ENCODE data around the gene CENPL. TPM values are rescaled to one million over a fixed set of nuclear protein-coding genes. Genes with fewer than 3 reads are reported as not detected.
A peak's percentile ranks its signal among the peaks of the same experiment; 100 is the strongest.

The CENPL gene, protein sequence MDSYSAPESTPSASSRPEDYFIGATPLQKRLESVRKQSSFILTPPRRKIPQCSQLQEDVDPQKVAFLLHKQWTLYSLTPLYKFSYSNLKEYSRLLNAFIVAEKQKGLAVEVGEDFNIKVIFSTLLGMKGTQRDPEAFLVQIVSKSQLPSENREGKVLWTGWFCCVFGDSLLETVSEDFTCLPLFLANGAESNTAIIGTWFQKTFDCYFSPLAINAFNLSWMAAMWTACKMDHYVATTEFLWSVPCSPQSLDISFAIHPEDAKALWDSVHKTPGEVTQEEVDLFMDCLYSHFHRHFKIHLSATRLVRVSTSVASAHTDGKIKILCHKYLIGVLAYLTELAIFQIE
- 55.6 and 91.7 TPM in 2 replicates for total RNA-seq (2011; cell fraction: chromatin; rRNA removed; ENCODE audit: low replicate concordance)
- 26.7 and 33.0 TPM in 2 replicates for total RNA-seq (2011; cell fraction: nucleolus; rRNA removed)
- total RNA-seq (2011; cell fraction: nucleoplasm; rRNA removed), result 48.5 and 58.8 TPM in 2 replicates
- total RNA-seq (2014; rRNA removed) (30.7 and 38.6 TPM in 2 replicates), total RNA-seq (2014; rRNA removed; fragmentation: Illumina TruSeq; extraction: Trizol) (50.4 and 56.9 TPM in 2 replicates), total RNA-seq (2015; rRNA removed; fragmentation: Illumina TruSeq; extraction: Trizol) (48.8 and 52.7 TPM in 2 replicates), total RNA-seq (2021) (33.6 and 34.9 TPM in 2 replicates), polyA plus RNA-seq (2011; rRNA removed) (34.2 and 46.3 TPM in 2 replicates), polyA plus RNA-seq (2014; fragmentation: Illumina TruSeq; extraction: Trizol) (40.5 and 40.9 TPM in 2 replicates), polyA plus RNA-seq (2014; fragmentation: Nextera tagmentation; extraction: Ambion mirVana) (10 to 100 TPM; 37.0 to 39.7 TPM), polyA plus RNA-seq (2014; rRNA removed) (33.0 and 33.3 TPM in 2 replicates), polyA minus RNA-seq (2011; rRNA and poly(A)+ RNA removed) (54.0 and 57.9 TPM in 2 replicates), Bru-seq, nascent RNA (percentile 94 among the genes with signal in this experiment), BruChase-seq, experiment 1, labeled RNA remaining after a 2-hour chase (percentile 93 among the genes with signal in this experiment), BruChase-seq, experiment 2, labeled RNA remaining after a 6-hour chase (percentile 92 among the genes with signal in this experiment)
- 13.0 and 22.3 TPM in 2 replicates for polyA plus RNA-seq (2011; cell fraction: cytosol; rRNA removed)
- polyA plus RNA-seq (2011; cell fraction: nucleus; rRNA removed), result 10.0 and 17.6 TPM in 2 replicates
- polyA plus RNA-seq (2012), result 22.7 and 25.9 TPM in 2 replicates
- 18.7 and 28.5 TPM in 2 replicates for polyA minus RNA-seq (2011; cell fraction: cytosol; rRNA and poly(A)+ RNA removed)
- 21.8 and 34.4 TPM in 2 replicates for polyA minus RNA-seq (2011; cell fraction: nucleus; rRNA and poly(A)+ RNA removed)
- long read RNA-seq, experiment 1, transcript CENPL-208 (2 exons, 2,473 nt), result minor isoform, 12 of 170 reads
- long read RNA-seq, experiment 1, transcript CENPL-202 (7 exons, 2,357 nt), result minor isoform, 5 of 170 reads
- long read RNA-seq, experiment 1, transcript CENPL-203 (6 exons, 1,771 nt), result major isoform, 17 of 170 reads
- long read RNA-seq, experiment 1, partial matches to known transcripts, result 18 of 170 reads
- long read RNA-seq, experiment 1, other reads (novel, unspliced or antisense), result 115 of 170 reads
- long read RNA-seq, experiment 2, partial matches to known transcripts, result 12 of 20 reads
- long read RNA-seq, experiment 2, other reads (novel, unspliced or antisense), result 4 of 20 reads
- long read RNA-seq, experiment 3, transcript CENPL-208 (2 exons, 2,473 nt), result major isoform, 5 of 29 reads
- long read RNA-seq, experiment 3, partial matches to known transcripts, result 2 of 29 reads
- long read RNA-seq, experiment 3, other reads (novel, unspliced or antisense), result 15 of 29 reads

- TSS peak; percentile 86 for BruUV-seq (replicated peaks)
- peak within 1 kb of the TSS; percentile 89 to 99 for H3K9ac ChIP-seq (ENCODE audit: insufficient read depth in 1 of 2, low read depth in 2 of 2, low read length in 2 of 2)
- TF ChIP-seq CC2D1A (IDR thresholded peaks at IDR 0.05), result peak; percentile 98
- TF ChIP-seq RCOR1 (IDR thresholded peaks at IDR 0.05; ENCODE audit: borderline replicate concordance in 1 of 2, low read depth in 2 of 2, low read length in 2 of 2), result peak in 1 of 2 experiments; percentile 57; a peak in 1 of 4 replicates
- no peak for TF ChIP-seq ZNF184 (CRISPR knock-in tag; IDR thresholded peaks at IDR 0.05)
- TF ChIP-seq BCOR (IDR thresholded peaks at IDR 0.05), result no peak
- no peak for TF ChIP-seq RFX5 (IDR thresholded peaks at IDR 0.05; ENCODE audit: low read depth, low read length)
- no peak; the same call in 1 of the 2 replicates for TF ChIP-seq FOXK1 (CRISPR knock-in tag; IDR thresholded peaks at IDR 0.05; ENCODE audit: borderline replicate concordance)
- peak; percentile 24 for TF ChIP-seq DNMT1 (IDR thresholded peaks at IDR 0.05)
- peak; percentile 67 for TF ChIP-seq KLF13 (tag; IDR thresholded peaks at IDR 0.05; ENCODE audit: borderline replicate concordance, low read depth)
- TF ChIP-seq ID3 (CRISPR knock-in tag; IDR thresholded peaks at IDR 0.05), result no peak
- peak; percentile 61; the same call in 1 of the 2 replicates for TF ChIP-seq ID3 (tag; IDR thresholded peaks at IDR 0.05)
Observed at GRCh38 chr1:173824315-173825081, at the start of gene CENPL, which contains the start of gene DARS2. CENPL (minus strand) TSS chr1:173824883; CDS start chr1:173811299, 13,584 bp downstream. DARS2 (plus strand) TSS chr1:173824673; CDS start chr1:173825230, 557 bp downstream.

More at GRCh38 chr1:173824315-173825081, at the start of gene CENPL, which contains the start of gene DARS2:
- intact Hi-C loops (cut with micrococcal nuclease) (loop anchor here (1.0 to 10.0 kb wide), 7 partner anchors 44 to 393 kb away; partner anchors contain the start of genes KLHL20, PRDX6 and ZBTB37), in situ Hi-C loops (cut with MboI) (loop anchor here (10.0 to 25.0 kb wide), 2 partner anchors 390 to 913 kb away; no protein-coding TSS in a partner anchor)
- peak; percentile 90 for ATAC-seq
- Histone ChIP-seq H2AFZ (ENCODE audit: low read depth, low read length) (peak within 1 kb of the TSS; percentile 96), H3K9me3 (replicated peaks; ENCODE audit: control insufficient read depth, insufficient read depth, low read depth, low read length) (no peaks in the 10 kb centered on the region), H3K79me2 (ENCODE audit: control insufficient read depth, insufficient read depth, low read length) (peaks cover 67% of the 10 kb centered on the region), H3K4me3 (peak within 1 kb of the TSS; percentile 56), H4K20me1 (replicated peaks; ENCODE audit: control insufficient read depth, insufficient read depth, low read length) (no peaks in the 10 kb centered on the region), H3K36me3 (ENCODE audit: control insufficient read depth, insufficient read depth, low read length) (peaks cover 53% of the 10 kb centered on the region), H3K4me1 (replicated peaks in 1 of 2; ENCODE audit: control insufficient read depth in 2 of 2, insufficient read depth in 2 of 2, low read length in 2 of 2) (peaks cover 8 to 13% of the 10 kb centered on the region in 2 experiments; a peak in 4 of 5 replicates), H3K9me1 (ENCODE audit: control insufficient read depth, insufficient read depth, low read length) (no peaks in the 10 kb centered on the region), H3K27ac (ENCODE audit: extremely low read depth, low read depth, low read length) (peak within 1 kb of the TSS; percentile 91), H3K27me3 (ENCODE audit: control insufficient read depth in 2 of 2, insufficient read depth in 2 of 2, low read length in 2 of 2) (no peaks in the 10 kb centered on the region), H3K4me2 (ENCODE audit: insufficient read depth, low read length) (peak within 1 kb of the TSS; percentile 85)
- peak; percentile 76 to 98 (median 84) for DNase-seq (ENCODE audit: extremely low read depth in 1 of 4, low spot score in 3 of 4)
- ChIA-PET CTCF (ENCODE audit: low intra/inter-chr PET ratio) (interaction anchor here (0.8 to 2.9 kb wide), 4 partner anchors 394 to 1082 kb away, joined by 3 to 14 read pairs (median 8); no protein-coding TSS in a partner anchor), POLR2A (interaction anchor here (0.5 to 3.5 kb wide), 34 partner anchors 9 to 1078 kb away, joined by 3 to 20 read pairs (median 4); partner anchors contain the start of genes GAS5, KLHL20, SLC9C2 and ZBTB37)
- under 1% methylated on average over 50 of the region's 55 CpGs for WGBS (ENCODE audit: insufficient coverage, low coverage, missing lambda C conversion rate)
- peak; percentile 90 for FAIRE-seq
